GM12878 (cell line): ENCODE data around the gene NRG3. TPM values are rescaled to one million over a fixed set of nuclear protein-coding genes. Genes with fewer than 3 reads are reported as not detected.
A peak's percentile ranks its signal among the peaks of the same experiment; 100 is the strongest.
"Not testable (repeated sequence)": the region's sequence is repeated elsewhere in the genome, so short reads cannot be mapped to it uniquely, and the experiment has no call there.

Experiments
- ATAC-seq: fragments of 200-7000 bp; cut with Tn5 transposase; 3 replicates; pipeline ENCODE4 v1.9.1; 2020; ENCODE audit warnings: mild to moderate bottlenecking, moderate library complexity
- BruUV-seq: library from RNA; stranded (reverse); fragments of 400-500 nt; replicated peaks from 2 replicates; lab custom pipeline; 2021; lab: Mats Ljungman, UMichigan
- CTCF ChIA-PET: fragments of 300-600 bp; sonication (Branson Sonifier 250); formaldehyde crosslinking; extraction: SDS; loops from one replicate; lab custom pipeline; 2021; ENCODE audit warnings: inconsistent platforms; lab: Yijun Ruan, JAX
- POLR2A ChIA-PET: fragments of 350-600 bp; formaldehyde crosslinking; extraction: SDS; loops from one replicate; lab custom pipeline; 2021; ENCODE audit warnings: inconsistent platforms; lab: Charles Lee
- RAD21 ChIA-PET: fragments of 300-600 bp; sonication (Branson Sonifier 250); formaldehyde crosslinking; loops from one replicate; lab custom pipeline; 2023; ENCODE audit warnings: antibody characterized with exemption; ENCODE audit not compliant: unreplicated experiment; lab: Charles Lee
- SMC1A ChIA-PET: fragments of 300-600 bp; sonication (Branson Sonifier 250); formaldehyde crosslinking; loops from one replicate; lab custom pipeline; 2023; ENCODE audit not compliant: unreplicated experiment, uncharacterized antibody; lab: Charles Lee
- DNase-seq: peaks from one replicate; pipeline ENCODE4 v3.0.0-alpha.2; 2011; ENCODE audit warnings: low read depth, low spot score
- FAIRE-seq: peaks from 3 replicates; lab custom pipeline; 2011; peaks lifted over from hg19 to GRCh38; lab: Jason Lieb, UNC
- H2AFZ ChIP-seq: 2 replicates; pipeline ENCODE4 v1.6.0; 2011; ENCODE audit warnings: low read depth, low read length, control low read depth; ENCODE audit not compliant: control insufficient read depth
- H3K27ac ChIP-seq: 2 replicates; pipeline ENCODE4 v1.5.1; 2011; ENCODE audit warnings: control low read depth; ENCODE audit not compliant: control insufficient read depth, insufficient read depth
- H3K27me3 ChIP-seq, 2 experiments: replicated peaks in 1 of 2; 2 replicates each; pipeline versions ENCODE4 v1.6.0 to v1.6.1; 2011; ENCODE audit warnings: low read length in 1 of 2; ENCODE audit not compliant: control insufficient read depth in 2 of 2, insufficient read depth in 2 of 2
- H3K36me3 ChIP-seq, 2 experiments: 2 replicates each; pipeline ENCODE4 v1.5.1; 2011; ENCODE audit warnings: low read length in 1 of 2; ENCODE audit not compliant: control insufficient read depth in 2 of 2, insufficient read depth in 2 of 2
- H3K4me1 ChIP-seq: 2 replicates; pipeline ENCODE4 v1.6.1; 2011; ENCODE audit warnings: mild to moderate bottlenecking, low read length, moderate library complexity, mixed read lengths; ENCODE audit not compliant: control insufficient read depth, insufficient read depth
- H3K4me2 ChIP-seq: 2 replicates; pipeline ENCODE4 v1.6.0; 2011; ENCODE audit warnings: control low read depth; ENCODE audit not compliant: control insufficient read depth, insufficient read depth
- H3K4me3 ChIP-seq: fragments of 200-600 bp; sonication (generic); 2 replicates; pipeline ENCODE4 v1.5.1; 2016
- H3K79me2 ChIP-seq: 2 replicates; pipeline ENCODE4 v1.6.0; 2011; ENCODE audit warnings: low read length; ENCODE audit not compliant: control insufficient read depth, insufficient read depth
- H3K9ac ChIP-seq: 2 replicates; pipeline ENCODE4 v1.8.0; 2011; ENCODE audit warnings: low read length, control low read depth, mixed read lengths; ENCODE audit not compliant: control insufficient read depth, insufficient read depth
- H3K9me3 ChIP-seq: replicated peaks from 3 replicates; pipeline ENCODE4 v1.5.1; 2011; ENCODE audit warnings: mild to moderate bottlenecking, low read length; ENCODE audit not compliant: control insufficient read depth, insufficient read depth
- H4K20me1 ChIP-seq: 2 replicates; pipeline ENCODE4 v1.6.0; 2011; ENCODE audit not compliant: control insufficient read depth, insufficient read depth
- ZNF384 ChIP-seq: IDR thresholded peaks from 2 replicates; pipeline ENCODE4 v1.6.1; 2012; ENCODE audit warnings: low read depth, mild to moderate bottlenecking, low read length, improper control_type of control experiment, borderline replicate concordance
- WGBS: methylation state at CpG from one replicate; pipeline ENCODE4 v1.1.6; 2016; ENCODE audit warnings: low lambda C conversion rate; ENCODE audit not compliant: insufficient replicate concordance, insufficient coverage; ENCODE audit errors: missing lambda C conversion rate; 5-methylcytosine and 5-hydroxymethylcytosine counted together
- in situ Hi-C: fragments of 300-500 bp; cut with MboI; formaldehyde crosslinking; loops from 9 replicates; pipeline ENCODE4 v1.14.3; 2018; ENCODE audit warnings: mixed read lengths
- intact Hi-C: fragments of 100-400 bp; cut with micrococcal nuclease; formaldehyde crosslinking; loops from one replicate; pipeline ENCODE4 v1.14.2; 2022; ENCODE audit not compliant: unreplicated experiment
- polyA plus RNA-seq, 11 experiments: library from polyadenylated mRNA; depleted of rRNA in 4 of 11; unstranded in 6 of 11; stranded (reverse) in 5 of 11; fragments of >200 nt; fragmentation: Nextera tagmentation in 4 of 11; fragmentation: Illumina TruSeq in 1 of 11; extraction: Ambion mirVana in 4 of 11; extraction: Trizol in 1 of 11; gene quantifications; 1 replicate in 1 of 11; 2 replicates in 10 of 11; pipeline versions ENCODE4 v1.2.1 to v1.2.3, GENCODE V29; 2011 to 2016; ENCODE audit warnings: inconsistent platforms in 2 of 11, missing spikeins in 2 of 11, low read depth in 1 of 11
- total RNA-seq, 4 experiments: library from RNA; depleted of rRNA in 3 of 4; stranded (reverse); fragments of >200 nt in 3 of 4; fragmentation: Illumina TruSeq in 1 of 4; extraction: Trizol in 1 of 4; gene quantifications; 2 replicates each; pipeline versions ENCODE4 v1.2.1 to v1.2.3, GENCODE V29; 2013 to 2021
- TF ChIP-seq, protein P1 (sequence below): IDR thresholded peaks from 2 replicates; pipeline ENCODE4 v1.6.1; 2011; ENCODE audit warnings: borderline replicate concordance, low read depth, mild to moderate bottlenecking, moderate library complexity, low read length; ENCODE audit not compliant: insufficient read depth, poor library complexity, severe bottlenecking

The NRG3 gene
- total and polyA plus RNA-seq, 10 of the 15 experiments (the other 5 are each of a cell fraction or from before 2014, with no cell fraction given): 0.03 to 0.41 (median 0.17) TPM; not detected in 3

DNA sequence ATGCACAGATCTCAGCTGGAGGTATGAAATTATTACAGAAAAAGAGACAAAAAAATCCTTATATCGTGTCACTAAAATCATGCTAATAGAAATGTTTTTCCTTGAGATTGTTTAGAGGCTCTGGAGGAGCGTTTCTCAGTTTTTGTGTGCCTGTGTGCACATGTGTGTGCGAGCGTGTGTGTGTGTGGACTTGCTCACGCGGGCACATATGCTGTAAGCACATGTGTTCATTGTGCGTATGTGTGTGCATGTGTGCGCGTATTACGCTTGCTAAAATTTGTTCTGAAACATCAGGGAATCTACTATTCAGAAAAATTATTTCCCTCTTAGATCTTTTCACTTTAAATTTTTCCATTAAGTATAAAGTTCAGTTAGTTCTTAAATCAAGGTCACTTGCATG, 1111.2 kb downstream of the NRG3 start:
- no peak overlapping the region for H3K9ac ChIP-seq
- H3K4me2 ChIP-seq: no peak overlapping the region
- in situ Hi-C loops: no loop called here
- H3K79me2 ChIP-seq: no peaks in the 10 kb centered on the region
- no TSS peak for BruUV-seq
- TF ChIP-seq, protein P1, sequence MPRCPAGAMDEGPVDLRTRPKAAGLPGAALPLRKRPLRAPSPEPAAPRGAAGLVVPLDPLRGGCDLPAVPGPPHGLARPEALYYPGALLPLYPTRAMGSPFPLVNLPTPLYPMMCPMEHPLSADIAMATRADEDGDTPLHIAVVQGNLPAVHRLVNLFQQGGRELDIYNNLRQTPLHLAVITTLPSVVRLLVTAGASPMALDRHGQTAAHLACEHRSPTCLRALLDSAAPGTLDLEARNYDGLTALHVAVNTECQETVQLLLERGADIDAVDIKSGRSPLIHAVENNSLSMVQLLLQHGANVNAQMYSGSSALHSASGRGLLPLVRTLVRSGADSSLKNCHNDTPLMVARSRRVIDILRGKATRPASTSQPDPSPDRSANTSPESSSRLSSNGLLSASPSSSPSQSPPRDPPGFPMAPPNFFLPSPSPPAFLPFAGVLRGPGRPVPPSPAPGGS: peak; percentile 74
- no peak for TF ChIP-seq ZNF384
- TF ChIP-seq, all 136 proteins: peak for 1
- no peak for ATAC-seq
- ChIA-PET CTCF (no interaction called here), POLR2A (no interaction called here), SMC1A (no interaction called here), RAD21 (no interaction called here)
- Histone ChIP-seq H3K27ac (no peak overlapping the region), H2AFZ (no peak overlapping the region), H3K9me3 (no peaks in the 10 kb centered on the region), H3K4me1 (no peaks in the 10 kb centered on the region), H4K20me1 (no peaks in the 10 kb centered on the region), H3K4me3 (no peak overlapping the region), H3K27me3 (no peaks in the 10 kb centered on the region), H3K36me3 (no peaks in the 10 kb centered on the region)
- DNase-seq: no peak
- no peak for FAIRE-seq
- intact Hi-C loops: no loop called here
- 45% methylated on average over 10 of the region's 10 CpGs for WGBS

DNA sequence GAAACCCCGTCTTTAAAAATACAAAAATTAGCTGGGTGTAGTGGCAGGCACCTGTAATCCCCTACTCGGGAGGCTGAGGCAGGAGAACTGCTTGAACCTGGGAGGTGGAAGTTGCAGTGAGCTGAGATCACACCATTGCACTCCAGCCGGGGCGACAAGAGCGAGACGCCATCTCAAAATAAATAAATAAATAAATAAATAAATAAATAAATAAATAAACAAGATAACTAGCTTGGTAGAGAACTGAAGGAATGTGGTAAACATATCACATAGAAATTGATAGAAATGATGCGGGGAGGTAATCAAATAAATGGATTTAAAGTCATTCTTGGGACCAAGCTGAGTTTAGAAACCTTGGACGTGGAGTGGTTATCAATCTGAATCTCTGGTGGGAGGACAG, 1131.5 kb downstream of the NRG3 start:
- RAD21 ChIA-PET, SMC1A ChIA-PET, in situ Hi-C loops: not testable (repeated sequence)

More for the DNA sequence above, 1131.5 kb downstream of the NRG3 start:
- H3K36me3 ChIP-seq, BruUV-seq, FAIRE-seq, H3K27ac ChIP-seq, H4K20me1 ChIP-seq, ATAC-seq, H3K4me3 ChIP-seq, H3K4me1 ChIP-seq, H3K27me3 ChIP-seq, H3K9me3 ChIP-seq, H3K9ac ChIP-seq, H3K79me2 ChIP-seq, H3K4me2 ChIP-seq, H2AFZ ChIP-seq, DNase-seq, intact Hi-C loops, CTCF ChIA-PET, POLR2A ChIA-PET: not testable (repeated sequence)
- WGBS: 37% methylated on average over 8 of the region's 8 CpGs
